GM13976 (cell line): Measurements from ENCODE around the gene OTOL1.

Source experiments
- DNase-seq: peaks from one replicate; pipeline ENCODE4 v3.0.0; 2012; ENCODE audit warnings: low spot score
- in situ Hi-C: fragments of 300-500 bp; cut with MboI; formaldehyde crosslinking; loops from one replicate; pipeline ENCODE4 v1.12.0; 2022; ENCODE audit warnings: low sequenced_read_pairs, mixed read lengths, inconsistent platforms; ENCODE audit not compliant: unreplicated experiment
- TF ChIP-seq, protein P1 (sequence below): IDR thresholded peaks from 2 replicates; pipeline ENCODE4 v1.5.1; 2012; ENCODE audit warnings: borderline replicate concordance, mild to moderate bottlenecking; ENCODE audit not compliant: insufficient read depth; ENCODE audit errors: extremely low read depth, missing control alignments, control extremely low read depth

Gene OTOL1

GRCh38 chr3:161531930-161532329 is 35.3 kb downstream of the OTOL1 start:
- TF ChIP-seq, protein P1, sequence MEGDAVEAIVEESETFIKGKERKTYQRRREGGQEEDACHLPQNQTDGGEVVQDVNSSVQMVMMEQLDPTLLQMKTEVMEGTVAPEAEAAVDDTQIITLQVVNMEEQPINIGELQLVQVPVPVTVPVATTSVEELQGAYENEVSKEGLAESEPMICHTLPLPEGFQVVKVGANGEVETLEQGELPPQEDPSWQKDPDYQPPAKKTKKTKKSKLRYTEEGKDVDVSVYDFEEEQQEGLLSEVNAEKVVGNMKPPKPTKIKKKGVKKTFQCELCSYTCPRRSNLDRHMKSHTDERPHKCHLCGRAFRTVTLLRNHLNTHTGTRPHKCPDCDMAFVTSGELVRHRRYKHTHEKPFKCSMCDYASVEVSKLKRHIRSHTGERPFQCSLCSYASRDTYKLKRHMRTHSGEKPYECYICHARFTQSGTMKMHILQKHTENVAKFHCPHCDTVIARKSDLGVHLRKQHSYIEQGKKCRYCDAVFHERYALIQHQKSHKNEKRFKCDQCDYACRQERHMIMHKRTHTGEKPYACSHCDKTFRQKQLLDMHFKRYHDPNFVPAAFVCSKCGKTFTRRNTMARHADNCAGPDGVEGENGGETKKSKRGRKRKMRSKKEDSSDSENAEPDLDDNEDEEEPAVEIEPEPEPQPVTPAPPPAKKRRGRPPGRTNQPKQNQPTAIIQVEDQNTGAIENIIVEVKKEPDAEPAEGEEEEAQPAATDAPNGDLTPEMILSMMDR = no peak
- in situ Hi-C loops = no loop called here
- DNase-seq = no peak

GRCh38 chr3:161540594-161540993 is 44.0 kb downstream of the OTOL1 start:
- DNase-seq = no peak
- TF ChIP-seq, protein P1 = no peak
- in situ Hi-C loops = no loop called here

DNA sequence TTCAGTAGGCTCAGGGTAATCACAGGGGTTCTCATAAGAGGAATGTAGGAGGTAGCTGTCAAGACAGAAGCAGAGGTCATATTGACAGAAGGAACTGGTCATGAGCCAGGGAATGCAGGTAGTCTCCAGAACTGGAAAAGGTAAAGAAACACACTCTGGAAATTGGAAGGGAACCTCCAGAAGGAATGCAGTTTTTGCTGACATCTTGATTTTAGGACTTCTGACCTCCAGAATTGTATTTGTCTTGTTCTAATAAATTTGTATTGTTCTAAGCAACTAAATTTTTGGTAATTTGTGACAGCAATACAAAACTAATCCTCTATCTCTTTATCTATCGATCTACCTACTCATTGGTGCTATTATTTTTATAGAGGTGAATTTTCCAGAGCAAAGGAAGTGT is 49.2 kb downstream of the OTOL1 start:
- no peak for DNase-seq
- in situ Hi-C loops = no loop called here
- TF ChIP-seq, protein P1 = no peak

GRCh38 chr3:161548301-161548700 is 51.7 kb downstream of the OTOL1 start:
- in situ Hi-C loops = no loop called here
- TF ChIP-seq, protein P1 = no peak
- DNase-seq = no peak

DNA sequence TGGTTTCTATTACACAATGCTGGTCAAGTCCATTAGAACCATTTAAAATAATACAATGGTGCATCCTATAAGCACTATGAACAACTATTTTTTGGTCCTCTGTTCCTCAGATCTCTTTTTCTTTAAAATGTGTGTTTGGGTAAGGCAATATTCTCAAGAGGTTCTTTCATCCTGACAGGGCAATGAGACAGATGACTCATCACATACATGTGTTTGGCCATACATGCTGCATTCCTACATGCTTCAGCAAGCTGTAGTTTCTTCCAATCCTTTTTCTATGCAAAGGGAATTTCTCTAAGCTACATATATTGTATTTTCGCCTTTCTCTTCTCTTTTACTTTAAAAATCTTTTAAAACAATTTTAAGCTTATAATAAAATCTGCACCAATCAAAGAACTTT is 52.7 kb downstream of the OTOL1 start:
- in situ Hi-C loops = no loop called here
- TF ChIP-seq, protein P1 = no peak
- no peak for DNase-seq

DNA sequence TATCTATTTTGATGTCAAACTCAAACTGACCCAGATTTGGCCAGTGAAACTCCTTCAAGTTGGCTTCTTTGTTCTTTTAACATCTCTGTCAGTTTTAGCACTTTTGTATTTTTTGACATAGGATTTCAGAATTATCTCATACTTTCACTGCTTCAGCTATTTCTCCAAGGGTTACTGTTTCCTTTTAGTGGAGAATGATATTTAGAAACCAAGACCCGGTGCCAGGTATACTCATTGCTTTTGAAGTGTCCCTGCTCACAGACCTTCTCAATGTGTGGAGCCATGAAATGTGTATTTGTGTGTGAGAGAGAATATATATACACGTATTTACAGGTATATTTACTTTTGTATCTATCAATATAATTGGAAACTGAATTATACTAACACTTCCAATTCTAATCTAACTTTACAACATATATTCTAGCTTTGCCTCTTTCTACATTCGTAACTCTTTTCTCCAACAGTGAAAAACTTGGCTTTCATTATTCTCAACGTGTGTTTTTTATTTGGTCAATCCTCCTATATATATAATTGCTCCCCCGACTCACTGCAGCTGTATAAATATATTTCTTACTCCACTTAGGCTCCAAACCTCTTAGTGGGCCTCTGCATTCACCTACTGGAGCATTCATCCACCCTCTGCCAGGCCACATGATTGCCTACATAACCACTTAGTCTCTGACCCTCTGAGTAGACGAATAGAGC is 54.0 kb downstream of the OTOL1 start:
- no peak for DNase-seq
- in situ Hi-C loops = no loop called here
- TF ChIP-seq, protein P1 = no peak
